LNCaP clone FGC (cell line): ENCODE data around the gene SIRT4.

Experiments used
- DNase-seq: peaks from one replicate; pipeline ENCODE4 v3.0.0-alpha.2; 2011; ENCODE audit warnings: low read depth
- H3K4me3 ChIP-seq: 2 replicates; pipeline ENCODE4 v1.5.1; 2011; ENCODE audit warnings: mild to moderate bottlenecking, low read depth, low read length, control low read depth
- TF ChIP-seq, protein P1 (sequence below): IDR thresholded peaks from 2 replicates; pipeline ENCODE4 v1.5.1; 2012; ENCODE audit warnings: mild to moderate bottlenecking; ENCODE audit not compliant: control insufficient read depth, insufficient read depth; ENCODE audit errors: extremely low read depth

Gene SIRT4

DNA sequence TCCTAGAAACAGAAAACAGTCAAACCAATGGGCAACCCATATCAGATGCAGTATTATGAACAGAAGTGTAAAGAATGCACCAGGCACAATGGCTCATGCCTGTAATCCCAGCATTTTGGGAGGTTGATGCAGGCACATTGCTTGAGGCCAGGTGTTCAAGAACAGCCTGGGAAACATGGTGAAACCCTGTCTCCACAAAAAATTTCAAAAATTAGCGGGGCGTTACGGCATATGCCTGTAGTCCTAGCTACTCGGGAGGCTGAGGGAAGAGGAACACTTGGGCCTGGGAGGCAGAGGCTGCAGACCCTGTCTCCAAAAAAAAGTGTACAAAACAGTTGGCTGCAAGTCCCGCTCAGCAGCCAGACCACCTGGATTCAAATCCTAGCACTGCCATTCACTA lies 41.5 kb upstream of the SIRT4 start:
- DNase-seq = no peak
- TF ChIP-seq, protein P1, sequence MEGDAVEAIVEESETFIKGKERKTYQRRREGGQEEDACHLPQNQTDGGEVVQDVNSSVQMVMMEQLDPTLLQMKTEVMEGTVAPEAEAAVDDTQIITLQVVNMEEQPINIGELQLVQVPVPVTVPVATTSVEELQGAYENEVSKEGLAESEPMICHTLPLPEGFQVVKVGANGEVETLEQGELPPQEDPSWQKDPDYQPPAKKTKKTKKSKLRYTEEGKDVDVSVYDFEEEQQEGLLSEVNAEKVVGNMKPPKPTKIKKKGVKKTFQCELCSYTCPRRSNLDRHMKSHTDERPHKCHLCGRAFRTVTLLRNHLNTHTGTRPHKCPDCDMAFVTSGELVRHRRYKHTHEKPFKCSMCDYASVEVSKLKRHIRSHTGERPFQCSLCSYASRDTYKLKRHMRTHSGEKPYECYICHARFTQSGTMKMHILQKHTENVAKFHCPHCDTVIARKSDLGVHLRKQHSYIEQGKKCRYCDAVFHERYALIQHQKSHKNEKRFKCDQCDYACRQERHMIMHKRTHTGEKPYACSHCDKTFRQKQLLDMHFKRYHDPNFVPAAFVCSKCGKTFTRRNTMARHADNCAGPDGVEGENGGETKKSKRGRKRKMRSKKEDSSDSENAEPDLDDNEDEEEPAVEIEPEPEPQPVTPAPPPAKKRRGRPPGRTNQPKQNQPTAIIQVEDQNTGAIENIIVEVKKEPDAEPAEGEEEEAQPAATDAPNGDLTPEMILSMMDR = no peak
- no peak overlapping the region for H3K4me3 ChIP-seq

DNA sequence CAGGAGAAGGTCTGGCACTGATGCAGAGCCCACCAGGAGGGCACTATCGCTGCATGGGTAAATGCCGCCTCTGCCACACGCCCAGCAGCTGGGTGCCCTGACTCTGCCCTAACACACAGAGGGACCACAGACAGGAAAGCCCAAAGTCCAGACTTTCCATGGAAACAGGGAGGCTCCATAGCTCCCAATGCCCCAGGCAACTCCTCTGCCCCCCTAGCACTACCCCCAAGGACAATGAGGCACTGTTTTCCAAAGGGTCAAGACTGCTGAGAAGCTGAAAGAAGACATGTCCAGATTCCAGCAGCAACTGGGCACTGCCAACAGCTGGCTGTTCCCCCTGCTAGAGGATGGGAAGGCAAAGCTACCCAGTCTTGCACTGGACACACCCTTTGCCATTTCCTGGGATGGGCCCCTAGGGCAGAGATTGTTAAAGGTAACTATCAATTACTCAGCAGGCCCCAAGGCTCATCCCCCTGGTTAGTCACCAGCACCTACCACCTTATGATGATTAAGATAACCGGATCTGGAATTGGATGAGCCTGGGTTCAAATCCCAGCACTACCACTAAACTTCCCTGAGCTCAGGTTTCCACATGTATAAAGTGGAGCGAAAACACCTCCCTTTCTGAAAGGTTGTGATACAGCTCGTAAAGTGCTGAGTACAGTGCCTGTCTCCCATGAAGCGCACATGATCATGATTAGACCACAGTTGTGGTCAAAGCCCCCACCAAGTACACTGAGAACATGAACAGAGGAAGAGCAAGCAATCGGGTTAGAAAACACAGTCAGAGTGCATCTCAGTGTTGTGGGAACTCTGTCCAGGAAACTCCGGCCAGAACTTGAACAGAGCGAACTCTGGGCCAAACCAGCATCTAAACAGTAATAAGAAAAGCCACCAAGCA lies 39.9 kb upstream of the SIRT4 start:
- DNase-seq = no peak
- H3K4me3 ChIP-seq = no peak overlapping the region
- TF ChIP-seq, protein P1 = no peak

DNA sequence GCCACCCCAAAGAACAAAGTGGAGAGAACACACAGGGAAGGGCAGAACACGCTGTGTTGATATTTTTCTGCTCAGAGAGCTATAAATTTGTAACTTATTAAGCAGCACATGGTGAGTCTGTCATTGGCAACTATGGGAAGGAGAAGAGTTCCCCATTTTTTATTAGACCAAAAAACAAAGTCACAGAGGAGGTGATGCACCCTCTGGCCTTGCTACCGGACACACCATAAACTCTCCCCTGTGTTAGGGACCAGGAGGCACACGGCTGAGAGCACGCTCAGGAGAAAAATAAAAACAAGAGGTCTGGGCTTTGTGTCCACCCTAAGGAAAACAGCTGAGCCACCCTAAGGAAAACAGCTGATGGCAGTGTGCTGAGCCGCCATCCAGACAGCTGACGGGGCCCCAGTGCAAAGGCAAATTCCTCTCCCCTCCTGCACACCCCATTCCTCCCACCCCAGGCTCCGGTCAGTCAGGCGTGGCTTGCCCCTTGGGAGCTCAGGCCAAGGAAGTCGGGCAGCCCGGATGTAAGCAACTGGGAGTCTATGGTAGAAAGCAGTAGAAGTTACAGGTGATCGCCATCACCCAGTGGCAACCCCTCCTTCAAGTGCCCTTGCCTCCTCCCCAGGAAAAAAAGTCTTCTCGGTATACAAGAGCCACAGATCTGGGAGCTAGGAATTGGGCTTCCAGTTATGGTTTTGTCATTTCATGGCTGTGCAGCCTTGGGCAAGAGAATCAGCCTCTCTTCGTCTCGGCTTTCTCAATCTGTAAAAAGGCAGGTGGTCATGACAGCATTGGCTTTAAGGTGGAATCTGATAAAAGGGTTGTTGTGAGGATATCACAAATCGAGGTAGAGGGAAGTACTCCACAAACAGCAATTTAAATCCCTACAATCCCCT lies 39.0 kb upstream of the SIRT4 start:
- TF ChIP-seq, protein P1 = no peak
- no peak overlapping the region for H3K4me3 ChIP-seq
- DNase-seq = no peak

DNA sequence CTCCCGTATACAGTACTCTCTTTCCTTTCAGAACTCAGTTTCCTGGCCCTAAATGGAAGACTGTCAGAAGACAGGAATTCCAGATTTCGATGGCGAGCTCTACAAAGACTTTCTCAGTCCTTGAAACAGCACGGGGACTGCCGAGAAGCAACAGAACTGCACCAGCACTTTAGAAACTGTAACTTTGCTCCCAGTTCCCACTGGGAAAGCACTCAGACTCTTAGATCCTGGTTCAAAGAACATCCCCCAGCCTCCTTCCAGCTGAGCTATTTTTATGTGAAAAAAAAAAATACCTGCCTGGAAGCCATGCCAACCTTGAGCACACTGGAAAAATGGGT lies 38.4 kb upstream of the SIRT4 start:
- DNase-seq = no peak
- TF ChIP-seq, protein P1 = no peak
- peak overlapping the region; percentile 63 for H3K4me3 ChIP-seq

DNA sequence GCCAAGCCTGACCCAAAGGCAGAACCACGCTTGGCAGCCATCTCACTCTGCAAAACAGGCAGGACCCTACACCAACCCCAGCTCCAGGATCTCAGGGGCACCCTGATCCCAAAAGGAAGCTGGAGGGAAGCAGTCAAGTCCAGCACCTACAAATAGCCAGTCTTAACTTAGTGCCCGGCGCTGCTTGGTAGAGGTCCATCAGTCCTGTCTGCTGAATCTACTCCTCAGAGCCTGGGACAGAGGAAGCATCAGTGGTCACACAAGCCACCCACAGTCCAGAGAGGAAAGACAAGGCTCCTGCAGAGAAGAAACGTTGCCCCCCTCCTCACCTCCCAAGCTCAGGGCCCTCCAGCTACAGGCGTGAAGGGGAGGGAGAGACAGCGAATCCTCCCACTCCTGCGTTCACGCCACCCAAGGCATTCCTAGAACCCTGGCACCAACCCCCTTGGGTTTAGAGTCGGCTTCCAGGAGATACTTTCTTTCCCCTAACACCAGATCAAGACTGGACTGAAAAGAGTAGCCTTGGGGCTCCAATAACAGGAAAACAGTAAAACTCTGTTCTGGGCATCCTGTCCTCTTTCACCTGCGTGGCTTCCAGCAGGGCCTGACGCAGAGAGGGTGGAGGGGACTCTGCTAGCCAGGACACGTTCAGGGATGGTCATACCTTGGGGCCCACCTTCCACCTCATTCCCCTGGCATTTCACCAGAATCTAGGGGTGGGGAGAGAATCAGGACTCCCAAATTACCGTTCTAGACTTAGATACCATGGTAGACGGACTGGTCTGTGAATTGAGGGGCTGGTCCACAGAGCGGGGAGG lies 37.8 kb upstream of the SIRT4 start:
- peak overlapping the region; percentile 63 for H3K4me3 ChIP-seq
- no peak for DNase-seq
- TF ChIP-seq, protein P1 = no peak

DNA sequence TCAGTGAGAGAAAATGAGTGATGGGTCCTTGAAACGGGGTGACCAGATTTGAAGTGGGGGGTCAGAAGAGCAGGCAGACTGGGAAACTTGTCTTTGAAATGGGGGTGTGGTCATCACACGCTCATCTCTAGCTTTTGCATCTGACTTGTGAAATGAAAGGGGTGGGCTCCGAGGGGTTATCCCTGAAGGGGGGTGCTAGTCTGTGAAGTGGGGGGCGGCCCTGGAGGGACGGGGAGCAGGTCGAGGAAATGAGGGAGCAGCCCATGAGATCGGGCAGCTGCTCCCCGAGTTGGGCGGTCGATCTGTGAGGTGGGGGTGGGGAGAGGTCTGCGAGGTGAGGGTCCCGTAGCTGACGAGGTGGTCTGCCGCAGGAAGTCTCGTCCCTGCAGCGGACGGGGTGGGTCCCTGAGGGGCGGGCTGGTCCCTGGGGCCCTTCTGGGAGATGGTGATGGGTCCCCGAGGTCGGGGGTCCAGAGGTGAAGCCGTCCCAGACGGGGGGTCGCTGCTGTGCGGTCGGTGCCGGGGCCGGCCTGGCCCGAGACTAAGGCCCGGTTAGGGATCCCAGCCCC lies 37.1 kb upstream of the SIRT4 start:
- TF ChIP-seq, protein P1 = no peak
- H3K4me3 ChIP-seq = peak overlapping the region; percentile 63
- no peak for DNase-seq
